ENCODE data around the gene TM7SF2.
A peak's percentile ranks its signal among the peaks of the same experiment; 100 is the strongest.

TM7SF2 gene

GRCh38 chr11:65078786-65079342 is 32.8 kb upstream of the TM7SF2 start:
- Histone ChIP-seq H2AFZ (ENCODE audit: low read length) (no peak overlapping the region), H3K9me3 (ENCODE audit: low read length) (no peaks in the 10 kb centered on the region), H3K9me2 (ENCODE audit: low read depth, low read length) (no peaks in the 10 kb centered on the region), H3K27ac (ENCODE audit: low read depth, low read length, poor library complexity, severe bottlenecking) (peak overlapping the region; percentile 69), H3K4me2 (ENCODE audit: low read length) (peak overlapping the region; percentile 49), H3K9ac (ENCODE audit: low read length) (peak overlapping the region; percentile 18; the same call in 1 of the 2 replicates), H3K36me3 (ENCODE audit: insufficient read depth, low read length) (peaks cover 74% of the 10 kb centered on the region), H3K27me3 (ENCODE audit: insufficient read depth, low read length) (no peaks in the 10 kb centered on the region), H4K20me1 (ENCODE audit: insufficient read depth, low read length) (no peaks in the 10 kb centered on the region), H3K79me2 (ENCODE audit: insufficient read depth, low read length) (peaks cover 18% of the 10 kb centered on the region), H3F3A (ENCODE audit: insufficient read depth, low read length) (no peaks in the 10 kb centered on the region), H3K4me1 (ENCODE audit: insufficient read depth, low read length, severe bottlenecking) (peaks cover 41% of the 10 kb centered on the region), H3K4me3 (ENCODE audit: low read depth, low read length, poor library complexity, severe bottlenecking) (peak overlapping the region; percentile 24)
- no peak for TF ChIP-seq EZH2 (IDR thresholded peaks at IDR 0.05; ENCODE audit: borderline replicate concordance, low read length)
- TF ChIP-seq, protein P1, sequence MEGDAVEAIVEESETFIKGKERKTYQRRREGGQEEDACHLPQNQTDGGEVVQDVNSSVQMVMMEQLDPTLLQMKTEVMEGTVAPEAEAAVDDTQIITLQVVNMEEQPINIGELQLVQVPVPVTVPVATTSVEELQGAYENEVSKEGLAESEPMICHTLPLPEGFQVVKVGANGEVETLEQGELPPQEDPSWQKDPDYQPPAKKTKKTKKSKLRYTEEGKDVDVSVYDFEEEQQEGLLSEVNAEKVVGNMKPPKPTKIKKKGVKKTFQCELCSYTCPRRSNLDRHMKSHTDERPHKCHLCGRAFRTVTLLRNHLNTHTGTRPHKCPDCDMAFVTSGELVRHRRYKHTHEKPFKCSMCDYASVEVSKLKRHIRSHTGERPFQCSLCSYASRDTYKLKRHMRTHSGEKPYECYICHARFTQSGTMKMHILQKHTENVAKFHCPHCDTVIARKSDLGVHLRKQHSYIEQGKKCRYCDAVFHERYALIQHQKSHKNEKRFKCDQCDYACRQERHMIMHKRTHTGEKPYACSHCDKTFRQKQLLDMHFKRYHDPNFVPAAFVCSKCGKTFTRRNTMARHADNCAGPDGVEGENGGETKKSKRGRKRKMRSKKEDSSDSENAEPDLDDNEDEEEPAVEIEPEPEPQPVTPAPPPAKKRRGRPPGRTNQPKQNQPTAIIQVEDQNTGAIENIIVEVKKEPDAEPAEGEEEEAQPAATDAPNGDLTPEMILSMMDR (IDR thresholded peaks at IDR 0.05; ENCODE audit: low read length): no peak

DNA sequence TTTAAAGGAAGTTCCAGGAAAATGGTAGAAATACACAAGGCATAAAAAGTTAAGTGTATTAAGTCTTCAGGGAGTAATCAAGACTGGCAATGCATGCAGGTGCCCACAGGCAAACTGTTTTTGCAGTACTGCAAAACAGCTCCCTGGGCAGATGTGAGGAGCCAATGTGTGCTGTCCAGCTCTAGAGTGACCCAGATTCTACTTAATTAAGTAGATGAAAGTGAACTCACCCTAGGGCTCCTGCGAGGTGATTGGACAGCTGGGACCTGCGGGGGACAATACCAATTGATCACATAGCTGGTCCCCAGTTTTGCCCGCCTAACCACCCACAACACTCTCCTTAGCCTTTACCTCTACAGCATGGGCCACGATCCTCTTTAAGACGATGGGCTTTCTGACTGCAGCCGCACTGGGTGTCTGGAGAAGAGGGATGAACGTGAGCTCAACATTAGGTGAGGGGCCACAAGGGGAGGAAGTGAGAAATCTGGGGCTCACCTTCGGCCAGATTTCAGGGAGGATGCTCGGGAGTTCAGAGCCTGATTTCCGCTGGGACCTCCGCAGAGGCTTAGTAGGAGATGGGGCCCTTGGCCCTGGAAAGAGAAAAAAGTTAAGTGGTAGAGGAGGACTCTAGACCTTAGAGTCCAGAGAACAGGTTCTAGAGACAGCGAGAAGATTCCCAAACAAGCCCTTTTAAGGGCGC is 28.4 kb upstream of the TM7SF2 start:
- TF ChIP-seq, protein P1 (IDR thresholded peaks at IDR 0.05; ENCODE audit: low read length): no peak
- TF ChIP-seq EZH2 (IDR thresholded peaks at IDR 0.05; ENCODE audit: borderline replicate concordance, low read length): no peak
- Histone ChIP-seq H4K20me1 (ENCODE audit: insufficient read depth, low read length) (no peaks in the 10 kb centered on the region), H3K9ac (ENCODE audit: low read length) (peak overlapping the region; percentile 98), H3K27me3 (ENCODE audit: insufficient read depth, low read length) (no peaks in the 10 kb centered on the region), H3K9me3 (ENCODE audit: low read length) (no peaks in the 10 kb centered on the region), H3F3A (ENCODE audit: insufficient read depth, low read length) (no peaks in the 10 kb centered on the region), H3K4me2 (ENCODE audit: low read length) (peak overlapping the region; percentile 98), H3K79me2 (ENCODE audit: insufficient read depth, low read length) (peaks cover 18% of the 10 kb centered on the region), H2AFZ (ENCODE audit: low read length) (no peak overlapping the region), H3K9me2 (ENCODE audit: low read depth, low read length) (no peaks in the 10 kb centered on the region), H3K4me1 (ENCODE audit: insufficient read depth, low read length, severe bottlenecking) (peaks cover 49% of the 10 kb centered on the region), H3K27ac (ENCODE audit: low read depth, low read length, poor library complexity, severe bottlenecking) (peak overlapping the region; percentile 62), H3K4me3 (ENCODE audit: low read depth, low read length, poor library complexity, severe bottlenecking) (peak overlapping the region; percentile 97), H3K36me3 (ENCODE audit: insufficient read depth, low read length) (peaks cover 72% of the 10 kb centered on the region)

DNA sequence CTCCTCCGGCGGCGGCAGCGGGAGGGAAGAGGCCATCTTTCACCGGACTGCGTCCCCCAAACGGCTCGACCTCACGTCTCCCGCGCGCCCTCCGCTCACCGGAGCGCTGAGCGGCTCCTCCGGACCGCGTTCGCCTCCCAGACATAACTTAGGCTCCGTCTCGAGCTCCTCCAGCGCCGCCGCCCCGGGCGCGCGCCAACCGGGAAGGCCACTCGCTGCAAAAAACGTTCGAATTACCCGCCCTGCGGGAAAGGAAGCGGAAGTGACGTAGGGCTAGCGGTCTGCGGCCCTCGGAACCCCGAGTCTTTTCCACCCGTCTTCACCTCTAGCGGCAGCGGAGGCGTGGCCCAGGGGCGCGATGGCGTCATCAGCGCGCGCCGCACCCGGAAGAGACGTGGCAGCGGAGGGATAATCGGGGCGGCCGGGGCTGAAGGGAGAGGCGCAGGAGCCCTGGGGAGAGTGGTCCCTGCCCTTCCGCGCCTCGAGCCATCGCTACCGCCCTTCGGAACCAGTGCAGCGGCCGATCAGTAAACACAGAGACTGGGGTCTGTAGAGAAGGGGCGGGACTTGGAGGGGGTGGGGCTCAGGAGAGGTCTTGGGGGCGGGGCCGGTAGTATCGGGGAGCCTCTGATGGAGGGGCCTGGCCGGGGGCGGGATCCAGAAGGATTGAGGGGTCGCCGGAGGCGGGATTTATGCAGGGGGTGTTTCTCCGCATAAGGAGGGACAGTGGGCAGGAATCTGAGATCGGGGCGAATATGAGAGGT is 27.7 kb upstream of the TM7SF2 start, which contains the start of the genes CDCA5 and ZFPL1:
Gene CDCA5 (minus strand): TSS at position 207 of the 764 bp plus-strand sequence. CDS start 62 bp downstream, at position 145.
Gene ZFPL1 (plus strand): TSS at position 389 of the 764 bp plus-strand sequence. CDS start 477 bp downstream, outside the sequence.
- H3K4me1 ChIP-seq (ENCODE audit: insufficient read depth, low read length, severe bottlenecking): peaks cover 42% of the 10 kb centered on the region
- H3K27ac ChIP-seq (ENCODE audit: low read depth, low read length, poor library complexity, severe bottlenecking): peak within 1 kb of the TSS; percentile 62
- H2AFZ ChIP-seq (ENCODE audit: low read length): no peak within 1 kb of the TSS
- H3K27me3 ChIP-seq (ENCODE audit: insufficient read depth, low read length): no peaks in the 10 kb centered on the region
- H3K36me3 ChIP-seq (ENCODE audit: insufficient read depth, low read length): peaks cover 68% of the 10 kb centered on the region
- no peak for TF ChIP-seq EZH2 (IDR thresholded peaks at IDR 0.05; ENCODE audit: borderline replicate concordance, low read length)
- H3F3A ChIP-seq (ENCODE audit: insufficient read depth, low read length): no peaks in the 10 kb centered on the region
- no peaks in the 10 kb centered on the region for H3K9me3 ChIP-seq (ENCODE audit: low read length)
- peaks cover 18% of the 10 kb centered on the region for H3K79me2 ChIP-seq (ENCODE audit: insufficient read depth, low read length)
- peak within 1 kb of the TSS; percentile 97 for H3K4me3 ChIP-seq (ENCODE audit: low read depth, low read length, poor library complexity, severe bottlenecking)
- H3K9me2 ChIP-seq (ENCODE audit: low read depth, low read length): no peaks in the 10 kb centered on the region
- peak within 1 kb of the TSS; percentile 98 for H3K9ac ChIP-seq (ENCODE audit: low read length)
- H3K4me2 ChIP-seq (ENCODE audit: low read length): peak within 1 kb of the TSS; percentile 98
- no peaks in the 10 kb centered on the region for H4K20me1 ChIP-seq (ENCODE audit: insufficient read depth, low read length)

All from OCI-LY1 (cell line).